ENCODE measurements around the gene FAM170B. TPM values are rescaled to one million over a fixed set of nuclear protein-coding genes. Genes with fewer than 3 reads are reported as not detected.

The FAM170B gene
- total RNA-seq, 1 donor from 2014 or later: not detected

- Histone ChIP-seq H3K9me3 (no peaks in the 10 kb centered on the region), H3K27ac (no peak overlapping the region), H3K27me3 (no peaks in the 10 kb centered on the region), H3K4me3 (no peak overlapping the region), H3K36me3 (no peaks in the 10 kb centered on the region), H3K4me1 (peaks cover 3% of the 10 kb centered on the region)
- no peak for DNase-seq (ENCODE audit: extremely low spot score in 2 of 2)
- TF ChIP-seq POLR2AphosphoS5 (IDR thresholded peaks at IDR 0.05; ENCODE audit: insufficient read depth in 1 of 2, low read depth in 1 of 2): no peak
- TF ChIP-seq POLR2A (IDR thresholded peaks at IDR 0.05): no peak
- TF ChIP-seq CTCF (IDR thresholded peaks at IDR 0.05): no peak
- intact Hi-C loops (cut with DNase I): loop anchor here (5.0 kb wide), 1 partner anchor 183 kb away; no protein-coding TSS in a partner anchor
Measured at GRCh38 chr10:49160110-49160509, 26.3 kb upstream of the FAM170B start.

GRCh38 chr10:49158915-49159314 lies 25.1 kb upstream of the FAM170B start:
- no peak for DNase-seq (ENCODE audit: extremely low spot score in 2 of 2)
- Histone ChIP-seq H3K27ac (no peak overlapping the region), H3K4me3 (no peak overlapping the region), H3K4me1 (peaks cover 3% of the 10 kb centered on the region), H3K9me3 (no peaks in the 10 kb centered on the region), H3K36me3 (no peaks in the 10 kb centered on the region), H3K27me3 (no peaks in the 10 kb centered on the region)
- TF ChIP-seq POLR2AphosphoS5 (IDR thresholded peaks at IDR 0.05; ENCODE audit: insufficient read depth in 1 of 2, low read depth in 1 of 2): no peak
- TF ChIP-seq CTCF (IDR thresholded peaks at IDR 0.05): no peak
- TF ChIP-seq POLR2A (IDR thresholded peaks at IDR 0.05): no peak
- intact Hi-C loops (cut with DNase I): no loop called here

GRCh38 chr10:49158404-49158803 lies 24.6 kb upstream of the FAM170B start:
- Histone ChIP-seq H3K27me3 (no peaks in the 10 kb centered on the region), H3K27ac (no peak overlapping the region), H3K4me1 (peaks cover 3% of the 10 kb centered on the region), H3K9me3 (no peaks in the 10 kb centered on the region), H3K36me3 (no peaks in the 10 kb centered on the region), H3K4me3 (no peak overlapping the region)
- DNase-seq (ENCODE audit: extremely low spot score in 2 of 2): no peak
- intact Hi-C loops (cut with DNase I): no loop called here
- no peak for TF ChIP-seq POLR2AphosphoS5 (IDR thresholded peaks at IDR 0.05; ENCODE audit: insufficient read depth in 1 of 2, low read depth in 1 of 2)
- no peak for TF ChIP-seq CTCF (IDR thresholded peaks at IDR 0.05)
- no peak for TF ChIP-seq POLR2A (IDR thresholded peaks at IDR 0.05)

- Histone ChIP-seq H3K36me3 (no peaks in the 10 kb centered on the region), H3K27me3 (no peaks in the 10 kb centered on the region), H3K9me3 (no peaks in the 10 kb centered on the region), H3K4me3 (no peak overlapping the region), H3K4me1 (peaks cover 3% of the 10 kb centered on the region), H3K27ac (no peak overlapping the region)
- TF ChIP-seq POLR2A (IDR thresholded peaks at IDR 0.05): no peak
- no peak for TF ChIP-seq CTCF (IDR thresholded peaks at IDR 0.05)
- no peak for TF ChIP-seq POLR2AphosphoS5 (IDR thresholded peaks at IDR 0.05; ENCODE audit: insufficient read depth in 1 of 2, low read depth in 1 of 2)
- DNase-seq (ENCODE audit: extremely low spot score in 2 of 2): no peak
- intact Hi-C loops (cut with DNase I): no loop called here
Measured at GRCh38 chr10:49157229-49157628, 23.4 kb upstream of the FAM170B start.

- Histone ChIP-seq H3K27me3 (no peaks in the 10 kb centered on the region), H3K9me3 (no peaks in the 10 kb centered on the region), H3K4me1 (no peaks in the 10 kb centered on the region), H3K36me3 (no peaks in the 10 kb centered on the region), H3K27ac (no peak overlapping the region), H3K4me3 (no peak overlapping the region)
- DNase-seq (ENCODE audit: extremely low spot score in 2 of 2): no peak
- TF ChIP-seq POLR2A (IDR thresholded peaks at IDR 0.05) (no peak), CTCF (IDR thresholded peaks at IDR 0.05) (no peak), POLR2AphosphoS5 (IDR thresholded peaks at IDR 0.05; ENCODE audit: insufficient read depth in 1 of 2, low read depth in 1 of 2) (no peak)
- intact Hi-C loops (cut with DNase I): no loop called here
Measured at GRCh38 chr10:49154641-49155040, 20.8 kb upstream of the FAM170B start.

Data from vagina (tissue), 2 donors.